Neural progenitor cell (in vitro differentiated cells): ENCODE measurements around the gene GPBAR1. TPM values are rescaled to one million over a fixed set of nuclear protein-coding genes. Genes with fewer than 3 reads are reported as not detected.

ENCODE experiments used
- DNase-seq: peaks from one replicate; pipeline ENCODE4 v3.0.0-alpha.2; 2016; ENCODE audit warnings: low spot score
- H2AFZ ChIP-seq: fragments of 200-600 bp; sonication (generic); replicated peaks from 2 replicates; pipeline ENCODE4 v1.6.1; 2016; ENCODE audit warnings: antibody characterized with exemption
- H3F3A ChIP-seq: fragments of 200-600 bp; sonication (generic); 2 replicates; pipeline ENCODE4 v1.6.1; 2016; ENCODE audit warnings: antibody characterized with exemption, low read depth
- H3K27ac ChIP-seq: fragments of 200-600 bp; sonication (generic); 2 replicates; pipeline ENCODE4 v1.5.1; 2016; ENCODE audit warnings: mild to moderate bottlenecking
- H3K27me3 ChIP-seq: fragments of 200-600 bp; sonication (generic); 2 replicates; pipeline ENCODE4 v1.6.1; 2016; ENCODE audit warnings: mild to moderate bottlenecking, moderate library complexity
- H3K36me3 ChIP-seq: fragments of 200-600 bp; sonication (generic); 2 replicates; pipeline ENCODE4 v1.5.1; 2016
- H3K4me1 ChIP-seq: fragments of 200-600 bp; sonication (generic); 2 replicates; pipeline ENCODE4 v1.6.1; 2016; ENCODE audit warnings: mixed run types
- H3K4me2 ChIP-seq: fragments of 200-600 bp; sonication (generic); 2 replicates; pipeline ENCODE4 v1.6.1; 2016
- H3K4me3 ChIP-seq: fragments of 200-600 bp; sonication (generic); 2 replicates; pipeline ENCODE4 v1.5.1; 2016
- H3K79me2 ChIP-seq: fragments of 200-600 bp; sonication (generic); 2 replicates; pipeline ENCODE4 v1.6.1; 2016; ENCODE audit warnings: low read depth
- H3K9ac ChIP-seq: fragments of 200-600 bp; sonication (generic); 2 replicates; pipeline ENCODE4 v1.6.1; 2016
- H3K9me3 ChIP-seq: fragments of 200-600 bp; sonication (generic); 2 replicates; pipeline ENCODE4 v1.5.1; 2016; ENCODE audit warnings: low read depth
- H4K20me1 ChIP-seq: fragments of 200-600 bp; sonication (generic); 2 replicates; pipeline ENCODE4 v1.6.1; 2016; ENCODE audit warnings: low read depth
- H3K27ac Mint-ChIP-seq: 3 replicates; pipeline ENCODE4 v1.8.0; 2021; ENCODE audit warnings: mixed read lengths
- H3K27me3 Mint-ChIP-seq: 2 replicates; pipeline ENCODE4 v1.8.0; 2022; ENCODE audit warnings: low read depth, mild to moderate bottlenecking, inconsistent platforms, moderate library complexity, mixed read lengths; ENCODE audit not compliant: insufficient read depth
- H3K36me3 Mint-ChIP-seq: 3 replicates; pipeline ENCODE4 v1.8.0; 2021; ENCODE audit warnings: mixed read lengths
- H3K4me1 Mint-ChIP-seq: 3 replicates; pipeline ENCODE4 v1.8.0; 2021; ENCODE audit warnings: mixed read lengths
- H3K4me3 Mint-ChIP-seq: 3 replicates; pipeline ENCODE4 v1.8.0; 2021; ENCODE audit warnings: mild to moderate bottlenecking, moderate library complexity, mixed read lengths
- H3K9me3 Mint-ChIP-seq: 3 replicates; pipeline ENCODE4 v1.8.0; 2020; ENCODE audit warnings: mixed read lengths
- EZH2 ChIP-seq: fragments of 200-600 bp; sonication (generic); IDR thresholded peaks from 2 replicates; pipeline ENCODE4 v1.6.1; 2017; ENCODE audit warnings: antibody characterized with exemption, mild to moderate bottlenecking, moderate library complexity
- EZH2phosphoT487 ChIP-seq: fragments of 200-600 bp; sonication (generic); IDR thresholded peaks from 2 replicates; pipeline ENCODE4 v1.6.1; 2017; ENCODE audit warnings: antibody characterized with exemption
- total RNA-seq: library from RNA; depleted of rRNA; stranded (reverse); fragments of >200 nt; gene quantifications from 2 replicates; pipeline ENCODE4 v1.2.3, GENCODE V29; 2015; ENCODE audit warnings: low replicate concordance
- TF ChIP-seq, protein P1 (sequence below): fragments of 200-600 bp; sonication (generic); IDR thresholded peaks from 2 replicates; pipeline ENCODE4 v1.5.1; 2017; ENCODE audit warnings: antibody characterized with exemption, mild to moderate bottlenecking

GPBAR1 gene
- total RNA-seq, 1 donor from 2014 or later = not detected

DNA sequence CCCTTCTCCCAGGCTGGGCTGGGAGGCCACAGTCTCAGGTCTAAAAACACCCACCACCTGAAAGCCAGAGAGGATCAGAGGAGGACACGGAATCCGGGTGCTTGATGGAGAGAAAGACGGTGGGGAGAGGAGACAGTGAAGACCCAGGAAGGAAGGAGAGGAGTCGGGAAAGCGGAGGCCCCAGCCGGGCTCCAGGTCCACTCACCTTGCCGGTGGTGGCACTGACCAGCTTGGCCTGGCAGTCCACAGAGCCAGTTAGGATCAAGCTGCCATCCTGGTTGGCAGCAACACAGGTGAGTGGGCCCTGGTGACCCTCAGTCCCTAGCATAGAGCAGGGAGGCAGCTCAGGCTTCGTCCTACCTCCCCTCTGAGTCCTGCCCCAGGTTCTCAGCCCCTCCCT lies 4.8 kb downstream of the GPBAR1 start:
- Histone ChIP-seq H3F3A (peaks cover 13% of the 10 kb centered on the region), H3K79me2 (peaks cover 18% of the 10 kb centered on the region), H3K9ac (no peak overlapping the region), H3K4me2 (no peak overlapping the region), H3K27ac (no peak overlapping the region), H4K20me1 (peaks cover 13% of the 10 kb centered on the region), H2AFZ (no peak overlapping the region), H3K27me3 (no peaks in the 10 kb centered on the region), H3K9me3 (no peaks in the 10 kb centered on the region), H3K4me1 (peaks cover 17% of the 10 kb centered on the region), H3K36me3 (no peaks in the 10 kb centered on the region), H3K4me3 (no peak overlapping the region)
- Mint-ChIP-seq H3K4me3 (no peak overlapping the region), H3K4me1 (peaks cover 27% of the 10 kb centered on the region), H3K27ac (no peak overlapping the region), H3K9me3 (no peaks in the 10 kb centered on the region), H3K36me3 (peaks cover 12% of the 10 kb centered on the region), H3K27me3 (peaks cover 6% of the 10 kb centered on the region)
- no peak for TF ChIP-seq EZH2phosphoT487
- no peak for TF ChIP-seq EZH2
- TF ChIP-seq, protein P1, sequence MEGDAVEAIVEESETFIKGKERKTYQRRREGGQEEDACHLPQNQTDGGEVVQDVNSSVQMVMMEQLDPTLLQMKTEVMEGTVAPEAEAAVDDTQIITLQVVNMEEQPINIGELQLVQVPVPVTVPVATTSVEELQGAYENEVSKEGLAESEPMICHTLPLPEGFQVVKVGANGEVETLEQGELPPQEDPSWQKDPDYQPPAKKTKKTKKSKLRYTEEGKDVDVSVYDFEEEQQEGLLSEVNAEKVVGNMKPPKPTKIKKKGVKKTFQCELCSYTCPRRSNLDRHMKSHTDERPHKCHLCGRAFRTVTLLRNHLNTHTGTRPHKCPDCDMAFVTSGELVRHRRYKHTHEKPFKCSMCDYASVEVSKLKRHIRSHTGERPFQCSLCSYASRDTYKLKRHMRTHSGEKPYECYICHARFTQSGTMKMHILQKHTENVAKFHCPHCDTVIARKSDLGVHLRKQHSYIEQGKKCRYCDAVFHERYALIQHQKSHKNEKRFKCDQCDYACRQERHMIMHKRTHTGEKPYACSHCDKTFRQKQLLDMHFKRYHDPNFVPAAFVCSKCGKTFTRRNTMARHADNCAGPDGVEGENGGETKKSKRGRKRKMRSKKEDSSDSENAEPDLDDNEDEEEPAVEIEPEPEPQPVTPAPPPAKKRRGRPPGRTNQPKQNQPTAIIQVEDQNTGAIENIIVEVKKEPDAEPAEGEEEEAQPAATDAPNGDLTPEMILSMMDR = no peak
- DNase-seq = no peak

DNA sequence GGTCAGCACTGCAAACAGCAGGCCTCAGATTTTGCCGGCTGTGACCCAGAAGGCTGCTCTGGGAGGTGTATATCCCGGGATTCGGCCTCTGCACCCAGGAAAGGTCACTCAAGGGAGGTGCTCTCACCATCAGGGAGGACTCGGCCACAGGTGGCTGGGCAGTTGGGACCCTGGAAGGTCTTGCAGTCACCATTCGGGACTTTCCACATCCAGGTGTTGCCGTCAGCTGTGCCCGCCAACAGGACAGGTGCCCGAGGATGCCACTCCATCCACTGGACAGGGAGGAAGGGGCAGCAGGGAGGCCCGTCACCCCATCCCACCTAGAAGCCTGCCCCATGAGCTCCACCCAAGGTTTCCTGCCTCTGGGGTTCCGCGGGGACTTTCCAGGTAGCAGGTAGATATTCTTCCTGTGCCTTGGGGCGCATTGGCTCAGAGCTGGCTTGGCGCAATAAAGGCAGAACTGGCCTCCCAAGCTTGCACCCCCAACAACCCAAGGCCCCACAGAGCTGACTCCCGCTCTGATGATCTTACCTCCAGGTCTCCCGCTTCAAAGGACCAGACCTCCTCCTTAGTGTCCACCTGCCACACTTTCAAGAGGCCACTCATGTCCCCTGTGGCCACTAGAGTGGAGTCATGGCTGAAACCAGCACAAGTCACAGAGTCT lies 5.6 kb downstream of the GPBAR1 start:
- H3K4me1 Mint-ChIP-seq = peaks cover 24% of the 10 kb centered on the region
- no peak overlapping the region for H3K4me3 Mint-ChIP-seq
- H2AFZ ChIP-seq = no peak overlapping the region
- H3K36me3 ChIP-seq = no peaks in the 10 kb centered on the region
- H3K36me3 Mint-ChIP-seq = peaks cover 12% of the 10 kb centered on the region
- H3K27ac Mint-ChIP-seq = no peak overlapping the region
- no peak overlapping the region for H3K27ac ChIP-seq
- H3F3A ChIP-seq = peaks cover 7% of the 10 kb centered on the region
- peaks cover 6% of the 10 kb centered on the region for H3K27me3 Mint-ChIP-seq
- no peak overlapping the region for H3K9ac ChIP-seq
- H3K4me3 ChIP-seq = no peak overlapping the region
- peaks cover 14% of the 10 kb centered on the region for H3K4me1 ChIP-seq
- no peaks in the 10 kb centered on the region for H3K9me3 ChIP-seq
- no peaks in the 10 kb centered on the region for H3K9me3 Mint-ChIP-seq
- no peaks in the 10 kb centered on the region for H3K27me3 ChIP-seq
- TF ChIP-seq, protein P1 = no peak
- TF ChIP-seq EZH2phosphoT487 (no peak), EZH2 (no peak)
- H3K4me2 ChIP-seq = no peak overlapping the region
- DNase-seq = no peak
- H4K20me1 ChIP-seq = peaks cover 13% of the 10 kb centered on the region
- peaks cover 26% of the 10 kb centered on the region for H3K79me2 ChIP-seq

DNA sequence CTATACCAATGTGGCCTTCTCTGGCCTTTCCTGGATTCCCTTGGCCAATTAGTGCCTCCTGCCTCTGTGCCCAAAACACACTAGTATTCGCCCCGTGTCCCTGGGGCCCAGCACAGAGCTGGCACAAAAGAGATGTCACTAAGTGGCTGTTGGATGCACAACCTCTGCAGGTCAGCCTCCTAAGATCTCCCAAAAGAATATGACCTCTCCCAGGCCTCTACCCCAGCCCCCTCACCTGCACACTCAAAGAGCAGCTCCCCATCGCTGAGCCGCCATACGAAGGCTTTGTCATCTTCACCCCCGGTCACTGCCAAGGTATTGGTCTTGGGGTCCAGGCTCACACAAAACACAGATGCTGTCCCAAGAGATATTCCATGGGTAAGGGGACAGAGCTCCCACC lies 6.4 kb downstream of the GPBAR1 start:
- Histone ChIP-seq H3K4me2 (no peak overlapping the region), H3K9me3 (no peaks in the 10 kb centered on the region), H2AFZ (no peak overlapping the region), H3K79me2 (peaks cover 27% of the 10 kb centered on the region), H3K36me3 (no peaks in the 10 kb centered on the region), H3K9ac (no peak overlapping the region), H3K27me3 (no peaks in the 10 kb centered on the region), H3K4me1 (peaks cover 12% of the 10 kb centered on the region), H3K4me3 (no peak overlapping the region), H3F3A (peaks cover 10% of the 10 kb centered on the region), H3K27ac (no peak overlapping the region), H4K20me1 (peaks cover 13% of the 10 kb centered on the region)
- Mint-ChIP-seq H3K27ac (no peak overlapping the region), H3K36me3 (peaks cover 12% of the 10 kb centered on the region), H3K4me1 (peaks cover 24% of the 10 kb centered on the region), H3K4me3 (no peak overlapping the region), H3K9me3 (no peaks in the 10 kb centered on the region), H3K27me3 (peaks cover 6% of the 10 kb centered on the region)
- TF ChIP-seq, protein P1 = no peak
- no peak for TF ChIP-seq EZH2
- TF ChIP-seq EZH2phosphoT487 = no peak
- no peak for DNase-seq
